Measurements from ENCODE around the gene TNF.

- TF ChIP-seq CTCF (IDR thresholded peaks at IDR 0.05), result no peak
- no peak for TF ChIP-seq POLR2A (IDR thresholded peaks at IDR 0.05)
Observed at GRCh38 chr6:31573239-31574105, 1.9 kb upstream of the TNF start.

All from testis (tissue), 2 donors.